PC-3 (cell line): ENCODE measurements around the gene PHACTR2. TPM values are rescaled to one million over a fixed set of nuclear protein-coding genes. Genes with fewer than 3 reads are reported as not detected.

Experiments used
- ATAC-seq: fragments of 200-7000 bp; cut with Tn5 transposase; 2 replicates; pipeline ENCODE4 v1.9.1; 2020; ENCODE audit warnings: mild to moderate bottlenecking, moderate library complexity
- BruUV-seq: library from RNA; stranded (reverse); fragments of 400-500 nt; replicated peaks from 2 replicates; lab custom pipeline; 2021; lab: Mats Ljungman, UMichigan
- CTCF ChIA-PET: fragments of 300-600 bp; sonication (Branson Sonifier 250); formaldehyde crosslinking; loops from one replicate; lab custom pipeline; 2022; ENCODE audit warnings: antibody characterized with exemption; lab: Charles Lee
- POLR2A ChIA-PET: fragments of 300-600 bp; sonication (Branson Sonifier 250); formaldehyde crosslinking; loops from one replicate; lab custom pipeline; 2022; ENCODE audit warnings: antibody characterized with exemption; ENCODE audit not compliant: unreplicated experiment; lab: Charles Lee
- DNase-seq: peaks from one replicate; pipeline ENCODE4 v3.0.0-alpha.2; 2015
- H2AFZ ChIP-seq: fragments of 300-600 bp; sonication (generic); 2 replicates; pipeline ENCODE4 v1.6.0; 2016; ENCODE audit warnings: antibody characterized with exemption, low read length
- H3F3A ChIP-seq: fragments of 300-600 bp; sonication (generic); one replicate; pipeline ENCODE4 v1.6.0; 2017; ENCODE audit warnings: antibody characterized with exemption, low read length, control low read depth, mild to moderate bottlenecking; ENCODE audit not compliant: unreplicated experiment
- H3K27ac ChIP-seq: fragments of 300-600 bp; sonication (generic); 2 replicates; pipeline ENCODE4 v1.5.1; 2016; ENCODE audit warnings: mild to moderate bottlenecking, low read length
- H3K27me3 ChIP-seq: fragments of 300-600 bp; sonication (generic); 2 replicates; pipeline ENCODE4 v1.6.1; 2016; ENCODE audit warnings: low read length, mixed read lengths
- H3K36me3 ChIP-seq: fragments of 300-600 bp; sonication (generic); 2 replicates; pipeline ENCODE4 v1.6.1; 2016; ENCODE audit warnings: low read depth, mixed run types, low read length, mixed read lengths
- H3K4me1 ChIP-seq: fragments of 300-600 bp; sonication (generic); 2 replicates; pipeline ENCODE4 v1.5.1; 2016; ENCODE audit warnings: low read length; ENCODE audit not compliant: insufficient read depth
- H3K4me2 ChIP-seq: fragments of 300-600 bp; sonication (generic); 2 replicates; pipeline ENCODE4 v1.6.0; 2016; ENCODE audit warnings: low read length
- H3K4me3 ChIP-seq: fragments of 300-600 bp; sonication (generic); 2 replicates; pipeline ENCODE4 v1.5.1; 2016; ENCODE audit warnings: mild to moderate bottlenecking, low read length, mixed read lengths
- H3K79me2 ChIP-seq: fragments of 300-600 bp; sonication (generic); 2 replicates; pipeline ENCODE4 v1.6.1; 2017; ENCODE audit warnings: low read length, mixed read lengths
- H3K9ac ChIP-seq: fragments of 300-600 bp; sonication (generic); 2 replicates; pipeline ENCODE4 v1.6.0; 2016; ENCODE audit warnings: mild to moderate bottlenecking, low read length
- H3K9me2 ChIP-seq: fragments of 300-600 bp; sonication (generic); replicated peaks from 2 replicates; pipeline ENCODE4 v1.6.1; 2016; ENCODE audit warnings: mixed run types, low read length, mixed read lengths
- H3K9me3 ChIP-seq: fragments of 300-600 bp; sonication (generic); 2 replicates; pipeline ENCODE4 v1.6.1; 2016; ENCODE audit warnings: low read length, mixed read lengths
- H4K20me1 ChIP-seq: fragments of 300-600 bp; sonication (generic); 2 replicates; pipeline ENCODE4 v1.6.1; 2016; ENCODE audit warnings: low read length, mixed read lengths
- EZH2 ChIP-seq: fragments of 300-600 bp; sonication (generic); IDR thresholded peaks from one replicate; pipeline ENCODE4 v1.6.1; 2017; ENCODE audit warnings: antibody characterized with exemption, mild to moderate bottlenecking, low read length; ENCODE audit not compliant: unreplicated experiment
- EZH2phosphoT487 ChIP-seq: fragments of 300-600 bp; sonication (generic); IDR thresholded peaks from 2 replicates; pipeline ENCODE4 v1.6.1; 2018; ENCODE audit warnings: mild to moderate bottlenecking, antibody characterized with exemption, low read length, borderline replicate concordance
- intact Hi-C: fragments of 100-400 bp; cut with micrococcal nuclease; formaldehyde crosslinking; loops from 2 replicates; pipeline ENCODE4 v1.9.0; 2023
- total RNA-seq: library from RNA; depleted of rRNA; stranded (reverse); fragments of >200 nt; gene quantifications from 2 replicates; pipeline ENCODE4 v1.2.3, GENCODE V29; 2014
- TF ChIP-seq, protein P1 (sequence below): fragments of 300-600 bp; sonication (generic); conservative IDR thresholded peaks from 2 replicates; pipeline ENCODE4 v1.5.1; 2017; ENCODE audit warnings: antibody characterized with exemption, low read depth, mild to moderate bottlenecking, low read length

Gene PHACTR2
- total RNA-seq, 1 experiment from 2014 or later = 19.4 TPM

DNA sequence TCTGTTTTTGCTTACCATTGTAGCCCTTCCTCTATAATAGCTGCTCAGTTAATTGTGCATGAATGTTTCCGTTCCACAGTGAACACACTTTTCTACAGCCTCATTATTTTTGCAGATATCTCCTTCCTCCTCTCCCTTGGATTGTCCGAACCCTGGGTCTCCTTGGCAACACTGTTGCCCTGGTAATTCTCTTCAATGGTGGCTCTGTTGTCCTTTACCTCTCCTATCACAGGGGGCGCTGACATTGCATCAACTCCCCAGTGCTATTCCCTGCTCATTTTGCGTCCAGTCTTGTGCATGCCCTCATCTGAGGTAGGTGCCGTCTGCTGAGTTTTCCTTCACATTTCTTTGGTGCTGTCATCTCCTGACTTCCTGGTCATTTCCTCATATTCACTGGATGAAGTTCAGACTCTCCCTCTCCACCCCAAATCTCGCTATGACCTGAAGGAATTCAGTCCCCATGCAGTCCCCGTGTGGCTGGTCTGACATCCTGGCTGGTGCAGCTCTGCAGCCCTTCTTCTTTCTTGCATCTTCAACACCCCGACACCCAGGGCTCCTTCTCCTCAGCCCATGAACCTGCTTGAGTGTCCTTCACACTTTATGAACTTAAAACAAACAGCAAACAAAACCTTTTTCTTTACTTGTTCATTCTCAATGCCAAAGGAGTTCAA, 21.1 kb downstream of the PHACTR2 start:
- Histone ChIP-seq H3K9me3 (no peaks in the 10 kb centered on the region), H3K27me3 (no peaks in the 10 kb centered on the region), H3K36me3 (no peaks in the 10 kb centered on the region), H3K79me2 (no peaks in the 10 kb centered on the region; the same call in 1 of the 2 replicates), H3K4me1 (peaks cover 16% of the 10 kb centered on the region; the same call in 1 of the 2 replicates), H3K4me3 (no peak overlapping the region), H3K4me2 (no peak overlapping the region), H3F3A (no peaks in the 10 kb centered on the region), H2AFZ (no peak overlapping the region), H3K9ac (no peak overlapping the region), H3K27ac (no peak overlapping the region), H3K9me2 (no peaks in the 10 kb centered on the region), H4K20me1 (no peaks in the 10 kb centered on the region)
- DNase-seq (no peak), ATAC-seq (no peak)
- BruUV-seq = no TSS peak
- no peak for TF ChIP-seq EZH2phosphoT487
- no peak for TF ChIP-seq EZH2
- TF ChIP-seq, protein P1, sequence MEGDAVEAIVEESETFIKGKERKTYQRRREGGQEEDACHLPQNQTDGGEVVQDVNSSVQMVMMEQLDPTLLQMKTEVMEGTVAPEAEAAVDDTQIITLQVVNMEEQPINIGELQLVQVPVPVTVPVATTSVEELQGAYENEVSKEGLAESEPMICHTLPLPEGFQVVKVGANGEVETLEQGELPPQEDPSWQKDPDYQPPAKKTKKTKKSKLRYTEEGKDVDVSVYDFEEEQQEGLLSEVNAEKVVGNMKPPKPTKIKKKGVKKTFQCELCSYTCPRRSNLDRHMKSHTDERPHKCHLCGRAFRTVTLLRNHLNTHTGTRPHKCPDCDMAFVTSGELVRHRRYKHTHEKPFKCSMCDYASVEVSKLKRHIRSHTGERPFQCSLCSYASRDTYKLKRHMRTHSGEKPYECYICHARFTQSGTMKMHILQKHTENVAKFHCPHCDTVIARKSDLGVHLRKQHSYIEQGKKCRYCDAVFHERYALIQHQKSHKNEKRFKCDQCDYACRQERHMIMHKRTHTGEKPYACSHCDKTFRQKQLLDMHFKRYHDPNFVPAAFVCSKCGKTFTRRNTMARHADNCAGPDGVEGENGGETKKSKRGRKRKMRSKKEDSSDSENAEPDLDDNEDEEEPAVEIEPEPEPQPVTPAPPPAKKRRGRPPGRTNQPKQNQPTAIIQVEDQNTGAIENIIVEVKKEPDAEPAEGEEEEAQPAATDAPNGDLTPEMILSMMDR = no peak
- intact Hi-C loops = loop anchor here (5.0 kb wide), 1 partner anchor 43 kb away; no protein-coding TSS in a partner anchor
- POLR2A ChIA-PET = no interaction called here
- CTCF ChIA-PET = no interaction called here

DNA sequence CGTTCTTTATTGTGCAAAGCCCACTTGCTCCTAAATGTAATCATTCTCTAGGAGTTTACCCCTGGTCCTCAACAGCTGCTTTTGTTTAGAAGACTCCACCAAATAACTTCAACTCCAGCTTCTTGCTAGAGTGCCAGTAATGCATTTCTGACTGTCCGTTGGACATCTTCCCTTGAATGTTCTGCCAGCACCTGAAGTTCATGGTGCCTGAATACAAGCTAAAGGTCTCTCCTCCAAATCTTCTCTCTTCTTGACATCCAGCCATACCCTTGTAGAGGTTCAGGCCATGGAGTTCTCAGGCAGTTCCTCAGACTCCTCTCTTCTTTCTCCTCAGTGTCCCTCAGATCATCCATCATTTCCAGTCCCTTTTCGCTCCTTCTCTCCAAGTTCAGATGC, 21.7 kb downstream of the PHACTR2 start:
- Histone ChIP-seq H3K79me2 (no peaks in the 10 kb centered on the region; the same call in 1 of the 2 replicates), H2AFZ (no peak overlapping the region), H3K27ac (no peak overlapping the region), H3K9me3 (no peaks in the 10 kb centered on the region), H3K9ac (no peak overlapping the region), H3K27me3 (no peaks in the 10 kb centered on the region), H3K4me2 (no peak overlapping the region), H3K4me3 (no peak overlapping the region), H3K9me2 (no peaks in the 10 kb centered on the region), H3K36me3 (no peaks in the 10 kb centered on the region), H3K4me1 (peaks cover 11% of the 10 kb centered on the region; the same call in 1 of the 2 replicates), H4K20me1 (no peaks in the 10 kb centered on the region), H3F3A (no peaks in the 10 kb centered on the region)
- BruUV-seq = no TSS peak
- ATAC-seq = no peak
- intact Hi-C loops = loop anchor here (5.0 kb wide), 1 partner anchor 43 kb away; no protein-coding TSS in a partner anchor
- ChIA-PET CTCF (no interaction called here), POLR2A (no interaction called here)
- DNase-seq = no peak
- TF ChIP-seq EZH2 (no peak), EZH2phosphoT487 (no peak)
- TF ChIP-seq, protein P1 = no peak

DNA sequence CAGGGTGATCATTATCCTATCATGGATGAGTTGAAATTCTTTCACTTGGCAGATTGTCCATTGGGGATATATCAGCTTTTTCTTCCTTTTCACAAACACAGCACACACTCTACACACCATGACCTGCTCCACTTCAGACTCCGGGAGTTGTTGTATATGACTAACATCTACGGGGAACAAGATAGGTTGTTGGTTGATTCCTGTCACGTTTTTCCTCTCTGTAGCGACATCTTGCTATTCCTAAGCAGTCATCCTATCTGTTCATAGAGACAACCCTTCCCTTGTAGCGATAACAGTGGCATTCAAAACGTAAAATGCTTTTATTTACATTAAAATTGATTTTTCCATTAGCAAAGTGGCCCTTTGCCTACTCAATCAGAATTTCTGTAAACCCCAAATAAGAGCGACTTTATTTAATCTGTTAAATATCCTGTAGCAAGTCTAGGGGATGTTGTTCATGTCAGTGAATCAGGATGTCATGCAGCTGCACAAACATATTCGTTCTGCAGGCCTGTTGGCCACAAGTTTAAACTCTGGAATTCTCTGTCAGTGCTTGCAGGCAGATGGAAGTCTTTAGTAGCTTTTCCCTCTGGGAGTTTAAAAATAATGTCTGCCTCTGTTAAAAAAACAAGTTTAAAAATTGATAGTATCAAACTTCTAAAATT, 23.1 kb downstream of the PHACTR2 start:
- intact Hi-C loops = no loop called here
- H3K27me3 ChIP-seq = no peaks in the 10 kb centered on the region
- DNase-seq (no peak), ATAC-seq (no peak)
- H2AFZ ChIP-seq = no peak overlapping the region
- peaks cover 5% of the 10 kb centered on the region; the same call in 1 of the 2 replicates for H3K4me1 ChIP-seq
- no peaks in the 10 kb centered on the region for H3K36me3 ChIP-seq
- no TSS peak for BruUV-seq
- H3K27ac ChIP-seq = no peak overlapping the region
- ChIA-PET POLR2A (no interaction called here), CTCF (no interaction called here)
- no peaks in the 10 kb centered on the region for H3K79me2 ChIP-seq
- H3K9me2 ChIP-seq = no peaks in the 10 kb centered on the region
- no peaks in the 10 kb centered on the region for H3K9me3 ChIP-seq
- H3K4me2 ChIP-seq = no peak overlapping the region
- H3F3A ChIP-seq = no peaks in the 10 kb centered on the region
- TF ChIP-seq EZH2phosphoT487 = no peak
- no peak for TF ChIP-seq EZH2
- H3K4me3 ChIP-seq = no peak overlapping the region
- H3K9ac ChIP-seq = no peak overlapping the region
- H4K20me1 ChIP-seq = no peaks in the 10 kb centered on the region
